Upper lobe of left lung (tissue), 4 donors: ENCODE results near the gene ADPRH.

Experiments used
- EP300 ChIP-seq, 4 donors: sonication (generic); formaldehyde crosslinking; IDR thresholded peaks; one replicate each; pipeline ENCODE4 v1.5.1; 2017; ENCODE audit warnings: antibody characterized with exemption in 4 of 4, control low read depth in 2 of 4
- POLR2A ChIP-seq, 4 donors: fragments of 450-650 bp; IDR thresholded peaks; one replicate each; pipeline ENCODE4 v1.5.1; 2016 to 2017; ENCODE audit warnings: antibody characterized with exemption in 4 of 4, mild to moderate bottlenecking in 2 of 4
- POLR2AphosphoS5 ChIP-seq, 2 donors: sonication (generic); formaldehyde crosslinking; IDR thresholded peaks; one replicate each; pipeline ENCODE4 v1.5.1; 2017; ENCODE audit warnings: antibody characterized with exemption in 2 of 2
- TF ChIP-seq, protein P1 (sequence below), 6 experiments: fragments of 450-650 bp in 4 of 6; fragments of 200-600 bp in 2 of 6; sonication (generic) in 2 of 6; IDR thresholded peaks; one replicate each; pipeline ENCODE4 v1.5.1; 2016 to 2019; ENCODE audit warnings: antibody characterized with exemption in 6 of 6

- TF ChIP-seq, protein P1, sequence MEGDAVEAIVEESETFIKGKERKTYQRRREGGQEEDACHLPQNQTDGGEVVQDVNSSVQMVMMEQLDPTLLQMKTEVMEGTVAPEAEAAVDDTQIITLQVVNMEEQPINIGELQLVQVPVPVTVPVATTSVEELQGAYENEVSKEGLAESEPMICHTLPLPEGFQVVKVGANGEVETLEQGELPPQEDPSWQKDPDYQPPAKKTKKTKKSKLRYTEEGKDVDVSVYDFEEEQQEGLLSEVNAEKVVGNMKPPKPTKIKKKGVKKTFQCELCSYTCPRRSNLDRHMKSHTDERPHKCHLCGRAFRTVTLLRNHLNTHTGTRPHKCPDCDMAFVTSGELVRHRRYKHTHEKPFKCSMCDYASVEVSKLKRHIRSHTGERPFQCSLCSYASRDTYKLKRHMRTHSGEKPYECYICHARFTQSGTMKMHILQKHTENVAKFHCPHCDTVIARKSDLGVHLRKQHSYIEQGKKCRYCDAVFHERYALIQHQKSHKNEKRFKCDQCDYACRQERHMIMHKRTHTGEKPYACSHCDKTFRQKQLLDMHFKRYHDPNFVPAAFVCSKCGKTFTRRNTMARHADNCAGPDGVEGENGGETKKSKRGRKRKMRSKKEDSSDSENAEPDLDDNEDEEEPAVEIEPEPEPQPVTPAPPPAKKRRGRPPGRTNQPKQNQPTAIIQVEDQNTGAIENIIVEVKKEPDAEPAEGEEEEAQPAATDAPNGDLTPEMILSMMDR (IDR thresholded peaks at IDR 0.05): no peak
- TF ChIP-seq POLR2A (IDR thresholded peaks at IDR 0.05) (no peak), EP300 (IDR thresholded peaks at IDR 0.05) (no peak), POLR2AphosphoS5 (IDR thresholded peaks at IDR 0.05) (no peak)
Measured at GRCh38 chr3:119625451-119626153, 46.3 kb downstream of the ADPRH start.
